Lower lobe of right lung (tissue), 2 donors: ENCODE results near the gene NDUFAF8. TPM values are rescaled to one million over a fixed set of nuclear protein-coding genes. Genes with fewer than 3 reads are reported as not detected.

Source experiments
- ATAC-seq, 2 donors: fragments of 200-7000 bp; cut with Tn5 transposase; one replicate each; pipeline ENCODE4 v1.9.1; 2020 to 2022; ENCODE audit warnings: mild to moderate bottlenecking in 2 of 2, moderate library complexity in 2 of 2
- DNase-seq: peaks from one replicate; pipeline ENCODE4 v3.0.0-alpha.2; 2020
- H3K27ac ChIP-seq: fragments of 200-600 bp; one replicate; pipeline ENCODE4 v1.8.0; 2022
- H3K27me3 ChIP-seq: fragments of 200-600 bp; one replicate; pipeline ENCODE4 v1.8.0; 2022; ENCODE audit warnings: low read depth
- H3K36me3 ChIP-seq: fragments of 200-600 bp; one replicate; pipeline ENCODE4 v1.8.0; 2022; ENCODE audit warnings: mild to moderate bottlenecking
- H3K4me1 ChIP-seq: fragments of 200-600 bp; one replicate; pipeline ENCODE4 v1.8.0; 2022
- H3K4me3 ChIP-seq: fragments of 200-600 bp; one replicate; pipeline ENCODE4 v1.8.0; 2022; ENCODE audit warnings: mild to moderate bottlenecking
- H3K9me3 ChIP-seq: fragments of 200-600 bp; one replicate; pipeline ENCODE4 v1.8.0; 2022
- CTCF ChIP-seq: fragments of 200-600 bp; IDR thresholded peaks from one replicate; pipeline ENCODE4 v1.8.0; 2022; ENCODE audit warnings: antibody characterized with exemption, mild to moderate bottlenecking
- intact Hi-C: fragments of 100-400 bp; cut with DNase I; formaldehyde crosslinking; loops from one replicate; pipeline ENCODE4 v1.11.0; 2022
- total RNA-seq: library from RNA; stranded (reverse); fragmentation: NEBNext Ultra II Directional; extraction: Animal tissue kit (Norgen Biotek cat#: 25700); gene quantifications from one replicate; pipeline ENCODE4 v1.2.1, GENCODE V29; 2021
- donor health status: DM: no; HTN: yes; CAD: no; lungs with severe emphysema.

NDUFAF8 gene
- total RNA-seq, 1 donor from 2014 or later = 24.3 TPM

GRCh38 chr17:81288715-81289114, 49.6 kb downstream of the NDUFAF8 start:
- Histone ChIP-seq H3K4me1 (peaks cover 64% of the 10 kb centered on the region), H3K27me3 (no peaks in the 10 kb centered on the region), H3K9me3 (no peaks in the 10 kb centered on the region), H3K27ac (no peak overlapping the region), H3K36me3 (peaks cover 49% of the 10 kb centered on the region), H3K4me3 (no peak overlapping the region)
- ATAC-seq = no peak
- intact Hi-C loops = no loop called here
- no peak for TF ChIP-seq CTCF
- no peak for DNase-seq

DNA sequence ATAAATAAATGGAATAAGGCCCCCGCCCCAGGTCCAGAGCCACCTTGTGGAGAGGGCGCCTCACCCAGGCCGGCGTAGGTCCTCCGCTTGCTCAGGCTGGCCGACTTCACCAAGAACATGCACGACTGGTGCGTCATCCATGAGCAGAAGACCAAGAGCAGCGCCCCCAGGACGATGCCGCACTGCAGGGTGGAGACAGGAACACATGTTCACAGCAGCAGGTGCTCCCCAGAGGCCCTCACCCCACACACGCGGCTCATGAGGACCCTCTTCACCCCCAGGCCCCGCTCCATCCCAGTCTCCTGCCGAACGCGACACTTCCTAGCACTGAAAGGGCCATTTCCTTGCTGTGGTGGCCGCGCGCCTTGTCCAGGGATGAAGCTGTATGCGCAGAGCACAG, 50.5 kb downstream of the NDUFAF8 start:
- Histone ChIP-seq H3K36me3 (peaks cover 40% of the 10 kb centered on the region), H3K4me1 (peaks cover 71% of the 10 kb centered on the region), H3K27ac (no peak overlapping the region), H3K9me3 (no peaks in the 10 kb centered on the region), H3K27me3 (no peaks in the 10 kb centered on the region), H3K4me3 (no peak overlapping the region)
- intact Hi-C loops = no loop called here
- ATAC-seq (no peak), DNase-seq (no peak)
- no peak for TF ChIP-seq CTCF

DNA sequence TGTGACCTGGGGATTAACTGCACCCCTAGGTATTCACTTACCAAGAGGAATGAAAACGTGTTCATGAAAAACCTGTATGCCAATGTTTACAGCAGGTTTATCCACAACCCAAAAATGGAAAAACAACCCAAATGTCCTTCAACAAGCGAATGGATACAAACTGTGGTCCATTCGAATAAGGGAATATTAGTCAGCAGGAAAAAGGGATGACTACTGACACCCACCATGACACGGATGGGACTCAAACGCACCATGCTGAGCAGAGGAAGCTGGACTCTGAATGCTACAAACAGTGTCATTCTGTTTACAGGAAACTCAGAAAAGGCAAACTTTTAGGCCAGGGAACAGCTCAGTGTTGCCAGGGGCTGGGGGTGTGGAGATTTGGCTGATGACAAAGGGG, 51.1 kb downstream of the NDUFAF8 start:
- no peaks in the 10 kb centered on the region for H3K27me3 ChIP-seq
- ATAC-seq (no peak), DNase-seq (no peak)
- peaks cover 39% of the 10 kb centered on the region for H3K36me3 ChIP-seq
- intact Hi-C loops = no loop called here
- no peak for TF ChIP-seq CTCF
- H3K9me3 ChIP-seq = no peaks in the 10 kb centered on the region
- H3K4me3 ChIP-seq = no peak overlapping the region
- H3K27ac ChIP-seq = no peak overlapping the region
- H3K4me1 ChIP-seq = peaks cover 65% of the 10 kb centered on the region

Other genes starting within 250 kb of the NDUFAF8 start
- 28.8 TPM for gene CHMP6, start 247.5 kb upstream of the NDUFAF8 start, total RNA-seq
- gene BAIAP2, start 204.2 kb upstream of the NDUFAF8 start, total RNA-seq = 119 TPM
- not detected for gene PVALEF, start 73.8 kb upstream of the NDUFAF8 start, total RNA-seq
- gene AATK, start 73.1 kb upstream of the NDUFAF8 start, total RNA-seq = 64.0 TPM
- 8.3 TPM for gene CEP131, start 16.4 kb upstream of the NDUFAF8 start, total RNA-seq
- gene TEPSIN, start 263 bp upstream of the NDUFAF8 start, total RNA-seq = 43.2 TPM
- gene SLC38A10, start 56.0 kb downstream of the NDUFAF8 start, total RNA-seq = 98.1 TPM
- gene BAHCC1, start 156.1 kb downstream of the NDUFAF8 start, total RNA-seq = 19.9 TPM